Neuronal stem cell (in vitro differentiated cells): ENCODE measurements around the gene WNT9A.

Experiments
- DNase-seq: peaks from one replicate; pipeline ENCODE4 v3.0.0-alpha.2; 2013; ENCODE audit warnings: low spot score
- H2AFZ ChIP-seq: one replicate; pipeline ENCODE4 v1.6.1; 2013; ENCODE audit warnings: mild to moderate bottlenecking, low read length, inconsistent platforms
- H2AK5ac ChIP-seq: 2 replicates; pipeline ENCODE4 v1.6.1; 2013; ENCODE audit warnings: low read depth, mild to moderate bottlenecking, inconsistent platforms, low read length, moderate library complexity, mixed read lengths
- H2BK120ac ChIP-seq: 2 replicates; pipeline ENCODE4 v1.6.1; 2013; ENCODE audit warnings: low read depth, mild to moderate bottlenecking, inconsistent platforms, low read length, moderate library complexity, mixed read lengths
- H2BK12ac ChIP-seq: one replicate; pipeline ENCODE4 v1.6.1; 2013; ENCODE audit warnings: low read length, inconsistent platforms
- H2BK15ac ChIP-seq: 2 replicates; pipeline ENCODE4 v1.6.1; 2013; ENCODE audit warnings: mild to moderate bottlenecking, low read length, inconsistent platforms, mixed read lengths
- H2BK5ac ChIP-seq: one replicate; pipeline ENCODE4 v1.6.1; 2013; ENCODE audit warnings: inconsistent platforms, mild to moderate bottlenecking, low read length, moderate library complexity
- H3K14ac ChIP-seq: one replicate; pipeline ENCODE4 v1.6.1; 2013; ENCODE audit warnings: low read length, inconsistent platforms
- H3K18ac ChIP-seq: 2 replicates; pipeline ENCODE4 v1.6.1; 2013; ENCODE audit warnings: low read length, inconsistent platforms
- H3K23ac ChIP-seq: 2 replicates; pipeline ENCODE4 v1.6.1; 2013; ENCODE audit warnings: low read depth, mild to moderate bottlenecking, mixed read lengths, low read length, inconsistent platforms; ENCODE audit not compliant: poor library complexity
- H3K27ac ChIP-seq: replicated peaks from 3 replicates; pipeline ENCODE4 v1.5.1; 2013; ENCODE audit warnings: low read length, inconsistent platforms
- H3K27me3 ChIP-seq, 3 experiments: 2 replicates each; pipeline ENCODE4 v1.6.1; 2013; ENCODE audit warnings: low read length in 3 of 3, mild to moderate bottlenecking in 2 of 3, inconsistent platforms in 1 of 3, low read depth in 1 of 3, mixed read lengths in 1 of 3, moderate library complexity in 1 of 3; ENCODE audit not compliant: control insufficient read depth in 3 of 3, insufficient read depth in 3 of 3
- H3K36me3 ChIP-seq, 2 donors: replicated peaks in 1 of 2; 2 replicates each; pipeline ENCODE4 v1.6.1; 2013; ENCODE audit warnings: low read length in 2 of 2; ENCODE audit not compliant: control insufficient read depth in 2 of 2, insufficient read depth in 2 of 2
- H3K4ac ChIP-seq: 2 replicates; pipeline ENCODE4 v1.6.1; 2013; ENCODE audit warnings: inconsistent platforms, mild to moderate bottlenecking, low read length, moderate library complexity
- H3K4me1 ChIP-seq, 2 donors: 1 replicate in 1 of 2; 2 replicates in 1 of 2; pipeline ENCODE4 v1.6.1; 2013; ENCODE audit warnings: low read length in 2 of 2, low read depth in 1 of 2; ENCODE audit not compliant: control insufficient read depth in 2 of 2, insufficient read depth in 1 of 2
- H3K4me2 ChIP-seq: one replicate; pipeline ENCODE4 v1.6.1; 2013; ENCODE audit warnings: mild to moderate bottlenecking, low read length, inconsistent platforms; ENCODE audit not compliant: insufficient read depth, poor library complexity, severe bottlenecking
- H3K4me3 ChIP-seq, 2 donors: 2 replicates each; pipeline ENCODE4 v1.5.1; 2013; ENCODE audit warnings: low read length in 2 of 2, mild to moderate bottlenecking in 2 of 2, inconsistent platforms in 1 of 2, moderate library complexity in 1 of 2
- H3K79me1 ChIP-seq: one replicate; pipeline ENCODE4 v1.6.1; 2013; ENCODE audit warnings: low read depth, mild to moderate bottlenecking, inconsistent platforms, low read length, moderate library complexity
- H3K9ac ChIP-seq: one replicate; pipeline ENCODE4 v1.6.1; 2013; ENCODE audit warnings: mild to moderate bottlenecking, low read depth, low read length, inconsistent platforms; ENCODE audit not compliant: poor library complexity
- H3K9me3 ChIP-seq, 2 donors: replicated peaks in 1 of 2; 2 replicates each; pipeline versions ENCODE3 to v1.6.1; 2013; ENCODE audit warnings: low read length in 2 of 2, mild to moderate bottlenecking in 2 of 2, inconsistent platforms in 1 of 2, low read depth in 1 of 2, mixed read lengths in 1 of 2, moderate library complexity in 1 of 2; ENCODE audit not compliant: control insufficient read depth in 2 of 2, insufficient read depth in 1 of 2
- H4K8ac ChIP-seq: one replicate; pipeline ENCODE4 v1.6.1; 2013; ENCODE audit warnings: low read depth, mild to moderate bottlenecking, inconsistent platforms, low read length, moderate library complexity
- H4K91ac ChIP-seq: one replicate; pipeline ENCODE4 v1.6.1; 2013; ENCODE audit warnings: low read length, low read depth, mild to moderate bottlenecking, inconsistent platforms; ENCODE audit not compliant: poor library complexity
- WGBS, 2 donors: extraction: QIAGEN DNeasy Blood & Tissue Kit; methylation state at CpG; one replicate each; pipeline ENCODE4 v1.1.7; 2013; ENCODE audit warnings: missing lambda C conversion rate in 2 of 2, mixed read lengths in 1 of 2; ENCODE audit not compliant: insufficient read length in 2 of 2, insufficient replicate concordance in 1 of 2; ENCODE audit errors: extremely low coverage in 2 of 2; 5-methylcytosine and 5-hydroxymethylcytosine counted together

WNT9A gene

GRCh38 chr1:227949954-227950734 lies 2.4 kb upstream of the WNT9A start:
- Histone ChIP-seq H2BK120ac (no peak overlapping the region), H3K27me3 (peaks cover 0 to 24% (median 22%) of the 10 kb centered on the region in 3 experiments), H3K4me3 (no peak overlapping the region), H3K14ac (no peak overlapping the region), H3K18ac (no peak overlapping the region), H2BK12ac (peak overlapping the region; percentile 52), H4K91ac (no peak overlapping the region), H2AFZ (no peak overlapping the region), H3K4me2 (no peak overlapping the region), H3K4me1 (peaks cover 8 to 10% of the 10 kb centered on the region in 2 donors), H3K79me1 (no peaks in the 10 kb centered on the region), H2BK15ac (peak overlapping the region; percentile 83), H3K27ac (no peak overlapping the region), H3K36me3 (no peaks in the 10 kb centered on the region), H2AK5ac (peak overlapping the region; percentile 45), H3K9ac (peak overlapping the region; percentile 4), H2BK5ac (no peak overlapping the region), H3K9me3 (peaks cover 3 to 7% of the 10 kb centered on the region in 2 donors), H3K4ac (no peak overlapping the region), H4K8ac (peak overlapping the region; percentile 57), H3K23ac (peak overlapping the region; percentile 49)
- no CpG with 5 or more reads among the region's 13 CpGs for WGBS, 2 donors
- no peak for DNase-seq

GRCh38 chr1:227949341-227949921 lies 1.7 kb upstream of the WNT9A start:
- no CpG with 5 or more reads among the region's 11 CpGs for WGBS, 2 donors

GRCh38 chr1:227948493-227949260 lies 945 bp upstream of the WNT9A start:
- DNase-seq, result no peak
- H2AFZ ChIP-seq, result peak overlapping the region; percentile 97
- H3K4me3 ChIP-seq, result peak overlapping the region; percentile 53 to 81
- H2BK5ac ChIP-seq, result peak overlapping the region; percentile 39
- H3K27ac ChIP-seq, result no peak overlapping the region
- peak overlapping the region; percentile 8 for H2AK5ac ChIP-seq
- H3K4ac ChIP-seq, result no peak overlapping the region
- H3K79me1 ChIP-seq, result peaks cover 2% of the 10 kb centered on the region
- H3K9ac ChIP-seq, result peak overlapping the region; percentile 50
- peaks cover 10 to 16% of the 10 kb centered on the region in 2 donors for H3K4me1 ChIP-seq
- H2BK120ac ChIP-seq, result no peak overlapping the region
- H4K8ac ChIP-seq, result no peak overlapping the region
- peak overlapping the region; percentile 54 for H2BK15ac ChIP-seq
- H4K91ac ChIP-seq, result no peak overlapping the region
- no peaks in the 10 kb centered on the region for H3K36me3 ChIP-seq
- H3K4me2 ChIP-seq, result peak overlapping the region; percentile 79
- no peaks in the 10 kb centered on the region for H3K9me3 ChIP-seq
- H3K14ac ChIP-seq, result no peak overlapping the region
- H2BK12ac ChIP-seq, result no peak overlapping the region
- WGBS, 2 donors, result no CpG with 5 or more reads among the region's 25 CpGs
- H3K27me3 ChIP-seq, result peaks cover 0 to 24% (median 22%) of the 10 kb centered on the region in 3 experiments
- H3K18ac ChIP-seq, result peak overlapping the region; percentile 68
- H3K23ac ChIP-seq, result peak overlapping the region; percentile 50

More at GRCh38 chr1:227949341-227949921, 1.7 kb upstream of the WNT9A start:
- Histone ChIP-seq H2BK120ac (no peak overlapping the region), H3K4me3 (no peak overlapping the region), H3K18ac (peak overlapping the region; percentile 12), H3K27me3 (peaks cover 0 to 24% (median 22%) of the 10 kb centered on the region in 3 experiments), H2BK12ac (no peak overlapping the region), H3K36me3 (no peaks in the 10 kb centered on the region), H4K8ac (no peak overlapping the region), H2AFZ (no peak overlapping the region), H3K27ac (no peak overlapping the region), H3K9me3 (peaks cover 3% of the 10 kb centered on the region in 2 donors), H3K4ac (no peak overlapping the region), H3K4me1 (peaks cover 10% of the 10 kb centered on the region in 2 donors), H3K4me2 (no peak overlapping the region), H4K91ac (no peak overlapping the region), H3K14ac (no peak overlapping the region), H3K9ac (no peak overlapping the region), H2BK15ac (no peak overlapping the region), H3K23ac (peak overlapping the region; percentile 67), H2AK5ac (peak overlapping the region; percentile 5), H3K79me1 (peaks cover 2% of the 10 kb centered on the region), H2BK5ac (peak overlapping the region; percentile 39)
- no peak for DNase-seq

GRCh38 chr1:227947386-227947675 lies 401 bp downstream of the WNT9A start:
- Histone ChIP-seq H3K4ac (no peak overlapping the region), H3K14ac (no peak overlapping the region), H2BK12ac (no peak overlapping the region), H3K27ac (no peak overlapping the region), H4K91ac (no peak overlapping the region), H3K4me1 (peaks cover 10 to 16% of the 10 kb centered on the region in 2 donors), H3K18ac (peak overlapping the region; percentile 31), H3K9ac (peak overlapping the region; percentile 71), H2BK15ac (no peak overlapping the region), H3K4me3 (peak overlapping the region; percentile 53 to 82), H3K4me2 (peak overlapping the region; percentile 92), H2BK120ac (no peak overlapping the region), H3K23ac (no peak overlapping the region), H2AFZ (peak overlapping the region; percentile 97), H3K79me1 (peaks cover 2% of the 10 kb centered on the region), H2BK5ac (no peak overlapping the region), H3K27me3 (peaks cover 0 to 24% (median 22%) of the 10 kb centered on the region in 3 experiments), H3K36me3 (no peaks in the 10 kb centered on the region), H2AK5ac (no peak overlapping the region), H4K8ac (no peak overlapping the region), H3K9me3 (no peaks in the 10 kb centered on the region)
- WGBS, 2 donors, result no CpG with 5 or more reads among the region's 36 CpGs
- DNase-seq, result no peak
